Mucosa of descending colon (tissue), 3 donors: ENCODE data around the gene BPI. TPM values are rescaled to one million over a fixed set of nuclear protein-coding genes. Genes with fewer than 3 reads are reported as not detected.
"Not testable (repeated sequence)": the region's sequence is repeated elsewhere in the genome, so short reads cannot be mapped to it uniquely, and the experiment has no call there.

Source experiments
- ATAC-seq: fragments of 200-7000 bp; cut with Tn5 transposase; one replicate; pipeline ENCODE4 v1.9.1; 2020; ENCODE audit warnings: mild to moderate bottlenecking, moderate library complexity
- DNase-seq, 3 donors: peaks; one replicate each; pipeline ENCODE4 v3.0.0-alpha.2; 2020
- H3K36me3 ChIP-seq: fragments of 200-600 bp; one replicate; pipeline ENCODE4 v1.8.0; 2021; ENCODE audit warnings: low read depth, mild to moderate bottlenecking
- H3K4me1 ChIP-seq: fragments of 200-600 bp; one replicate; pipeline ENCODE4 v1.8.0; 2021; ENCODE audit warnings: low read depth, mild to moderate bottlenecking
- H3K4me3 ChIP-seq: fragments of 200-600 bp; one replicate; pipeline ENCODE4 v1.8.0; 2021; ENCODE audit warnings: mild to moderate bottlenecking
- H3K9me3 ChIP-seq: fragments of 200-600 bp; one replicate; pipeline ENCODE4 v1.8.0; 2021; ENCODE audit warnings: mild to moderate bottlenecking
- CTCF ChIP-seq: fragments of 200-600 bp; IDR thresholded peaks from one replicate; pipeline ENCODE4 v1.8.0; 2022; ENCODE audit warnings: antibody characterized with exemption, mild to moderate bottlenecking
- intact Hi-C, 2 donors: fragments of 100-400 bp; cut with DNase I in 1 of 2; cut with micrococcal nuclease in 1 of 2; formaldehyde crosslinking; loops; one replicate each; pipeline versions ENCODE4 v1.11.0 to v1.11.1; 2022; cut with DNase I, micrococcal nuclease
- total RNA-seq, 3 donors: library from RNA; stranded (reverse); fragmentation: NEBNext Ultra II Directional in 2 of 3; extraction: Animal tissue kit (Norgen Biotek cat#: 25700) in 2 of 3; gene quantifications; one replicate each; pipeline versions ENCODE4 v1.2.1 to v1.2.4, GENCODE V29; 2021 to 2023
- donor health status: DM: no; HTN: no; CAD: no; lungs with moderate emphysema.
- donor health status: DM: no; HTN: no; CAD: no.
- donor health status: DM: no; HTN: yes; CAD: no.

BPI gene
- total RNA-seq, 3 donors from 2014 or later, result 0.19 TPM; not detected in 2

DNA sequence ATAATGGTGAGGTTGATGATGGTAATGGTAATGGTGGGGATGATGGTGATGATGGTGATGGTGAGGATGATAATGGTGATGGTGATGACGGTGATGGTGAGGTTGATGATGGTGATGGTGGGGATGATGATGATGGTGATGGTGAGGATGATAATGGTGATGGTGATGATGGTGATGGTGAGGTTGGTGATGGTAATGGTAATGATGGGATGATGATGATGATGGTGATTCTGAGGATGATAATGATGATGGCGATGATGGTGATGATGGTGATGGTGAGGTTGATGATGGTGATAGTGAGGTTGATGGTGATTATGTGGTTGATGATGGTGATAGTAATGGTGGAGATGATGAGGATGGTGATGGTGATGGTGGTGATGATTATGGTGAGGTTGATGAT lies 9.7 kb downstream of the BPI start:
- ATAC-seq, result no peak
- TF ChIP-seq CTCF, result no peak
- Histone ChIP-seq H3K9me3 (no peaks in the 10 kb centered on the region), H3K4me1 (no peaks in the 10 kb centered on the region), H3K36me3 (no peaks in the 10 kb centered on the region), H3K4me3 (no peak overlapping the region)
- no peak for DNase-seq
- intact Hi-C loops, result loop anchor here in 1 of 2 donors (10.0 kb wide), 1 partner anchor 89 kb away; no protein-coding TSS in a partner anchor

DNA sequence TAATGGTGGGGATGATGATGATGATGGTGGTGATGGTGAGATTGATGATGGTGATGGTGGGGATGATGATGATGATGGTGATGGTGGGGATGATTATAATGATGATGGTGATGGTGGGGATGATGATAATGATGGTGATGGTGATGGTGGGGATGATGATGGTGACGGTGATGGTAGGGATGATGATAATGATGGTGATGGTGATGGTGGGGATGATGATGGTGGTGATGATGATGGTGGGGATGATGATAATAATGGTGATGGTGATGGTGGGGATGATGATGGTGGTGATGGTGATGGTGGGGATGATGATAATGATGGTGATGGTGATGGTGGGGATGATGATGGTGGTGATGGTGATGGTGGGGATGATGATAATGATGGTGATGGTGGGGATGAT lies 10.4 kb downstream of the BPI start:
- intact Hi-C loops, result loop anchor here in 1 of 2 donors (10.0 kb wide), 1 partner anchor 90 kb away; no protein-coding TSS in a partner anchor

GRCh38 chr20:38315290-38315966 lies 11.5 kb downstream of the BPI start:
- DNase-seq (no peak), ATAC-seq (no peak)
- intact Hi-C loops, result loop anchor here in 1 of 2 donors (10.0 kb wide), 1 partner anchor 91 kb away; no protein-coding TSS in a partner anchor
- no peaks in the 10 kb centered on the region for H3K9me3 ChIP-seq
- TF ChIP-seq CTCF, result no peak
- no peaks in the 10 kb centered on the region for H3K36me3 ChIP-seq
- no peaks in the 10 kb centered on the region for H3K4me1 ChIP-seq
- H3K4me3 ChIP-seq, result no peak overlapping the region

More for the DNA sequence above, 10.4 kb downstream of the BPI start:
- H3K4me1 ChIP-seq, DNase-seq, H3K36me3 ChIP-seq, H3K9me3 ChIP-seq, H3K4me3 ChIP-seq, ATAC-seq: not testable (repeated sequence)

GRCh38 chr20:38316341-38316740 lies 12.4 kb downstream of the BPI start:
- no peak for ATAC-seq
- Histone ChIP-seq H3K4me3 (no peak overlapping the region), H3K4me1 (no peaks in the 10 kb centered on the region), H3K9me3 (no peaks in the 10 kb centered on the region), H3K36me3 (no peaks in the 10 kb centered on the region)
- no peak for DNase-seq
- intact Hi-C loops, result loop anchor here in 1 of 2 donors (10.0 kb wide), 1 partner anchor 92 kb away; no protein-coding TSS in a partner anchor
- TF ChIP-seq CTCF, result no peak

DNA sequence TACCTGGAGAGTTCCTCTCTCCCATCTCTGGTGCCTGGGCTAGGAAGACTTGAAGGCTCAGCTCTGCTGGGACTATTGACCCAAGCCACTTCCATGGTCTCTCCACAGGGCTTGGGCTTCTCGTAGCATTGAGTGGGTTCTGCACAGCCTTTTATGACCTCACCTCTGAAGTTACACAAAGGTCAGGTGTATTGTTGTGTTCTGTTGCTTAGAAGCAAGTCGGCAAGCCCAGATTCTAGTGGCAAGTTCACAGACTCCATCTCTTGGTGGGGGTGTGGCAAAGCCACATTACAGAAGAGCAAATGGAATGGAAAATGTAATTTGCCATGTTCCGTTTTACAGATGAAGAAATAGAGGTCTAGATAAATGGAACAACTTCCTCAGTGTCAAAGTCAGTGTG lies 13.5 kb downstream of the BPI start:
- H3K4me3 ChIP-seq, result no peak overlapping the region
- ATAC-seq (no peak), DNase-seq (no peak)
- no peak for TF ChIP-seq CTCF
- H3K9me3 ChIP-seq, result no peaks in the 10 kb centered on the region
- no peaks in the 10 kb centered on the region for H3K4me1 ChIP-seq
- H3K36me3 ChIP-seq, result no peaks in the 10 kb centered on the region
- intact Hi-C loops, result loop anchor here in 1 of 2 donors (10.0 kb wide), 1 partner anchor 93 kb away; no protein-coding TSS in a partner anchor

- intact Hi-C loops, result no loop called here
- no peaks in the 10 kb centered on the region for H3K36me3 ChIP-seq
- no peak overlapping the region for H3K4me3 ChIP-seq
- ATAC-seq (no peak), DNase-seq (no peak)
- TF ChIP-seq CTCF, result no peak
- no peaks in the 10 kb centered on the region for H3K9me3 ChIP-seq
- H3K4me1 ChIP-seq, result no peaks in the 10 kb centered on the region
These were observed 16.3 kb downstream of the BPI start for GRCh38 chr20:38320221-38320620.
